ENCODE measurements around the gene RAD21L1.
"Not testable (repeated sequence)": the region's sequence is repeated elsewhere in the genome, so short reads cannot be mapped to it uniquely, and the experiment has no call there.

The RAD21L1 gene

DNA sequence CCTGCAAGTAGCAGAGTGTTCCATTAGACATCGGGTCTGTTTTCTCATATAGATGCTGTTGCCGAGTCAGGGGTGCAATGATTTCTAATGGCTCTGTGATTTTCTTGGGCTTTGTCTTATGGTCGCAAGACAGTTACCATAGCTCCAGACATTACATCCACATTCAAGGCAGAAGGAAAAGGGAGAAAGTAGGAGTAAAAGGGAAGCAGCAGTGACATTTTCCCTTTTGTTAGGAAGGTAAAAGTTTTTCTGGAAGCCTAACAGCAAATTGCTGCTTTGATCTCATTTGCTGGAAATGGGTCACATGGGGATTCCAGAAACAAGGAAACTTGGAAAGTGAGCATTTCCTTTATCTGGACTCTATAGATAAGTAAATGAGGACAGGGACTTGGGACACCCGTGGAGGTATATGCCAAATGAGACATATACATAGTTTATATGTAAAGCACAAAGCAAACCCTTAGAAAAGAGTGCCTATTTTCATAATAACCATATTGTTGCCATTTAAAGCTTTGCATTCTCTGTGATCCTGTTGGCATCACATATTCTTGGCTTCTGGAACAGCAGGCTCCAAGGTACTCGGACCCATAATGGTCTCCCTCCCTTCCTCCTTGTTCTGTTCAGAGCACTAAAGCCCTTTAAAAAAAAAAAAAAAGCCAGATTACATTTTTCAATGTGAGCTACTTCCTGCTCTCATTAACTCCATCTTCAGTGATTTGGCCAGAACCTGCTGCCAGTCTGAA lies 22.9 kb upstream of the RAD21L1 start, which contains the start of gene C20orf202:
C20orf202 (plus strand) TSS at position 693 of the 743 bp plus-strand sequence. CDS start 132 bp downstream, outside the sequence.
- no peak for DNase-seq

DNA sequence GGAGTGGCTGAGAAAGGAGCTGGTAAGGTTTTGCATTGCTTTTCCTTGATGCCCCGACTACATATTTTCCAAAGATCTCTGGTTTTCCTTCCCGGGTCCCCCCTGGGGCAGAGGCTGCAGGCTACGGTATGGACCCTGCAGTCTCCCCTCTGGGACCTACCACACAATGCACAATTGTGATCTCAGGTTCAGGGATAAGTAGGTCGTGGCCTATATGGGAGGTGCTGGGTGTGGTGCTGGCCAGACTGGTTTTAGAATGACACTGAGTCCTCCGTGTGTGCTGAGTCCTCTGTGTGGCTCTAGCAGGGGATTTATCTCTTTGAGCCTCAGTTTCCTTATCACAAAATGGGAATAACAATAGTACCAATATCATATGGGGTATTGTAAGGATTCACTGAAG lies 22.2 kb upstream of the RAD21L1 start:
- no peak for DNase-seq

DNA sequence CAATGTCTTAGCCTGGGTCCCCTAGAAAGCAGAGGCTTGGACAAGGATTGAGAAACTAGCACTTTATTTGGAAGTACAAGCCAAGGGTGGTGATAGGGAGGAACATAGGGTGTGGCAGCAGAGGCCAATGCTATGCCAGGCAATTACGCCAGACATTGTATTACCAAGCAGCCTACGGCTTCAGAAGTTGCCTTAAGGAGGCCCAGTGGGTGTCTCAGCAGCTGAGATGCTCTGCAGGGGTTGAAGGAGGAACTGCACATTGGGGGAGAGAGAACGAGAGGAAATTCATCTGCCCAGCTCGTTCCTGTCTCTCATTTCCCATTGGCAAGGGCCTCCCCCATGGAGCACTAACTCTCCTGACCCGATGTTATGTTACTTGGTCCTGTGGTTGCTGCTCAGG lies 21.7 kb upstream of the RAD21L1 start:
- no peak for DNase-seq

GRCh38 chr20:1204576-1204975 lies 21.3 kb upstream of the RAD21L1 start:
- no peak for DNase-seq

DNA sequence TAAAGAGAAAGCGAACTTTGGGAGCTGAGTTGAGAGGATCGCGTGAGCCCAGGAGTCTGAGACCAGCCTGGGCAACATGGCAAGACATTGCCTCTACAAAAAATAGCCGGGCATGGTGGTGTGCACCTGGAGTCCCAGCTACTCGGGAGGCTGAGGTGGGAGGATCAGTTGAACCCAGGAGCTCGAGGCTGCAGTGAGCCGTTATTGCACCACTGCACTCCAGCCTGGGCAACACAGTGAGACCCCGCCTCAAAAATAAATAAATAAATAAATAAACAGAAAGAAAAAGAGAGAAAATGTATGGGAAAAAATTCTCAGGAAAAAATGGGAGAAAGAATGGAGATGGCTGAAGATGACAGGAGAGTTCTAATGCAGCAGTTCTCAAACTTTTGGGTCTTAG lies 20.0 kb upstream of the RAD21L1 start:
- no peak for DNase-seq

- DNase-seq, result no peak
Measured at GRCh38 chr20:1206366-1207148, 19.3 kb upstream of the RAD21L1 start.

DNA sequence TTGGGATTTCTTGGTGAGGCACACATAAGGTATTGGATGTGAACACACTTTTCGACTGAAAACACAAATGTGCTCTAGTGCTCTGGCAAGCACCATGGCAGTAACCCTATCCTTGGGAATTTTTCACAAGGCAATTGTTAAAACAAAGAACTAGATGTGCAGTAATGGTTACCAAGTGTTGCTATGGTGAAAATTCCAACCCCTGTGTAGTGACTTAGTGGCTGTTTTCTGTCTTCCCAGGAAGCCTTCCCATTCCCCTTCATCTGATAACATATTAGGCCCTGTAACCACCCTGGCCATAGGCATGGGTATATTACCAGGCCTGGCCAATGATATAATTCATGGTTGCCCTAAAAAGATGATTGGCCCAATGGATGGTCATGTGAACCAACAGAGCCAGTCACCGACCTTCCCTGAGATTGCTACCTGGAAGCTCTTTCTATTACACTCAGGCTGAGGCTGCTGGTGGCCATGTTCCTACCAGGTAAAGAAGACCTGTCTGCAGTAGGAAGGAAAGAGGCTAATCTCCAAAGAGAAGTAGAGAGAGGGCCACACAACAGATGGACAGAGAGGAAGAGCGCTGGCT lies 18.5 kb upstream of the RAD21L1 start:
- DNase-seq, result no peak

- DNase-seq, result no peak
Measured at GRCh38 chr20:1209447-1210387, 16.1 kb upstream of the RAD21L1 start.

- no peak for DNase-seq
Measured at GRCh38 chr20:1210501-1210900, 15.3 kb upstream of the RAD21L1 start.

- DNase-seq, result no peak
Measured at GRCh38 chr20:1212023-1212422, 13.8 kb upstream of the RAD21L1 start.

DNA sequence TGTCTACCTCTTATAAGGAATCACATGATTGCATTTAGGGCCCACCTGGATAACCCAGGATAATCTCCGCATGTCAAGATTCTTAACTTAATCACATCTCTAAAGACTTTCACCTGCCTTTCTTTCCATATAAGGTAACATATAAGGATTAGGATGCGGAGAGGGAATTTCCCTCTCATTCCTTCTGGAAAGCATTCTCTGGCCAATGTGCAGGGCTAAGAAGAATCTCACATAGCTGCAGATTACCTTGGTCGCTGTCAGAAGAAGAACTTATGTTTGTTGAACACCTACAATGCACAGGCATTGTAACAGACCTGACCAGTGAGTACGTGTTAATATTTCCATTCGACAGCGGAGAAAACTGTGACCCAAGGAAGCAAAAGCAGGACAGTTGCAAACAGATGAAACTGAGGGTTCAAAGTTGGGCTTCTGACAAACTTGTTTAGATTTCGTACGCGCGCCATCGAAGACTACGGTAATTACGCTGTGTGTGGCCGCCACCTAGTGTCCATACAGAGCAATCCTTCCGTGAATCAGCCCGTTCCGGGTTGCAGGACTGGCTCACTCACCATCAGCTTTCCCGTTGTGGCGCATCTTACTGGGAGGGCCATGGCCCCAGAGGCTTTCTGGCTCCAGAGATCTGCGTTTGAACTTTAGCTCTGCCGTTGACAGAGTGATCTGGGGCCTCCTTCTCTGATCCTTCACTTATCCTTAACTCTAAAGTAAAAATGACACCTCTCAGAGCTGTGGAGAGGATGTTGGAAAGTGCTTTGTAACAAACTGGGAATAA lies 13.0 kb upstream of the RAD21L1 start:
- no peak for DNase-seq

DNA sequence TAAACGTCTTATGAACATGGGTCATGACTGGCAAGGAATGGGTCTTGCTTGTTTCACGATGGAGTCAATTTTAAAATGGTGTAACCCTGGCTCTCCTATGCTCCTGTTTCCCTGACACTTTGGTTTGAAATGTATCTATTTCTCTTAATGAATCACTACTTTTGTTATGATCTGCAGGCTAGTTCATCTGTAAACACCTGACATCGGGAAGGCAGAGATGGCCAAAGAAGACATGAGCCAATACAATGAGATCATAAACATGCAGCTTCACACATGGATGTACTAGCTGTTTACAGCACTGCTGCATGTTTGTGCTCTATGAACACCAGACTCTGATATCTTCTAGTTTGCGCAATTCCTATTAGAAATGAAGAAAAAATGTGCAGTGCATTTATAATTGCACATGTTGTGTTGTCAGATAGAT lies 11.0 kb upstream of the RAD21L1 start:
- no peak for DNase-seq

GRCh38 chr20:1215386-1216170 lies 10.3 kb upstream of the RAD21L1 start:
- no peak for DNase-seq

GRCh38 chr20:1216527-1217427 lies 9.1 kb upstream of the RAD21L1 start:
- not testable (repeated sequence) for DNase-seq

GRCh38 chr20:1222750-1223149 lies 3.1 kb upstream of the RAD21L1 start:
- DNase-seq, result not testable (repeated sequence)

- no peak for DNase-seq
Measured at GRCh38 chr20:1224205-1224890, 1.5 kb upstream of the RAD21L1 start.

- no peak for DNase-seq
Measured at GRCh38 chr20:1225263-1225782, 521 bp upstream of the RAD21L1 start.

DNA sequence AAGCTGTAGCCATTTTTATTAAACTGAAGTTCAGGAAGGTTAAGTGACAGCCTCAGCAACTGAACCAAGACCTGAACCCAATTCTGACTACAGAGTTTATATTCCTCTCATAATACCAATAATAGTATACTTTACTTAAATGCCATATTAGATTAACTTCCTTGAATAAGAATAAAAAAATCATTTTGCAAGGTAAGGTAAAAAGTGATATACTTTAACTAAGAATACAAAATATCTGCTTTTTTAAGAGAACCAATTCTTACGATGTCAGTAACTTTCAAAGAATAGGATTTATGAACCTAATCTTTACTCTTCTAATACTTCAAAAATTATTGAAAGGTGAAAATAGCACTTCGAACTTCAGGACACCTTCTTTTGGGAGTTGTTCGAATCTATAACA lies 3.7 kb downstream of the RAD21L1 start:
- DNase-seq, result no peak

Measured in activated gamma-delta T cell (primary cell).